CD14-positive monocyte (primary cell): ENCODE measurements around the gene ALDH1L2. TPM values are rescaled to one million over a fixed set of nuclear protein-coding genes. Genes with fewer than 3 reads are reported as not detected.

Source experiments
- DNase-seq, 3 donors: peaks; one replicate each; pipeline ENCODE4 v3.0.0-alpha.2; 2011 to 2022
- H2AFZ ChIP-seq: 2 replicates; pipeline ENCODE4 v1.6.0; 2012; ENCODE audit warnings: mild to moderate bottlenecking, low read depth, low read length, inconsistent platforms; ENCODE audit not compliant: insufficient read depth, poor library complexity, severe bottlenecking
- H3K27ac ChIP-seq, 2 donors: 1 replicate in 1 of 2; 2 replicates in 1 of 2; pipeline ENCODE4 v1.5.1; 2012 to 2013; ENCODE audit warnings: low read length in 2 of 2, control low read depth in 1 of 2, inconsistent platforms in 1 of 2, low read depth in 1 of 2, mild to moderate bottlenecking in 1 of 2
- H3K27me3 ChIP-seq, 2 donors: one replicate each; pipeline versions ENCODE4 v1.6.0 to v1.6.1; 2011 to 2013; ENCODE audit warnings: low read length in 2 of 2; ENCODE audit not compliant: control insufficient read depth in 2 of 2, insufficient read depth in 2 of 2
- H3K36me3 ChIP-seq, 2 donors: replicated peaks in 1 of 2; 1 replicate in 1 of 2; 2 replicates in 1 of 2; pipeline versions ENCODE4 v1.5.1 to v1.6.1; 2012 to 2013; ENCODE audit warnings: low read length in 2 of 2, control low read depth in 1 of 2, inconsistent platforms in 1 of 2, mild to moderate bottlenecking in 1 of 2; ENCODE audit not compliant: insufficient read depth in 2 of 2, control insufficient read depth in 1 of 2
- H3K4me1 ChIP-seq, 2 donors: 1 replicate in 1 of 2; 2 replicates in 1 of 2; pipeline versions ENCODE4 v1.5.1 to v1.6.1; 2012 to 2013; ENCODE audit warnings: low read length in 2 of 2, control low read depth in 1 of 2, inconsistent platforms in 1 of 2, mild to moderate bottlenecking in 1 of 2, moderate library complexity in 1 of 2; ENCODE audit not compliant: insufficient read depth in 2 of 2, control insufficient read depth in 1 of 2
- H3K4me2 ChIP-seq: replicated peaks from 2 replicates; pipeline ENCODE3; 2012; ENCODE audit warnings: low read length, moderate library complexity, mild to moderate bottlenecking; ENCODE audit not compliant: poor library complexity, severe bottlenecking; ENCODE audit errors: extremely low read depth
- H3K4me3 ChIP-seq, 3 experiments: fragments of 200-600 bp in 1 of 3; sonication (generic) in 1 of 3; replicated peaks in 1 of 3; 1 replicate in 2 of 3; 2 replicates in 1 of 3; pipeline ENCODE4 v1.5.1; 2011 to 2013; ENCODE audit warnings: low read length in 3 of 3, mild to moderate bottlenecking in 3 of 3, control low read depth in 2 of 3, low read depth in 2 of 3, inconsistent platforms in 1 of 3, moderate library complexity in 1 of 3
- H3K79me2 ChIP-seq: 2 replicates; pipeline ENCODE4 v1.6.0; 2012; ENCODE audit warnings: mild to moderate bottlenecking, control low read depth, inconsistent platforms, low read length, moderate library complexity; ENCODE audit not compliant: insufficient read depth
- H3K9ac ChIP-seq: 2 replicates; pipeline ENCODE4 v1.6.0; 2017; ENCODE audit warnings: low read length, mild to moderate bottlenecking; ENCODE audit not compliant: insufficient read depth, poor library complexity, severe bottlenecking
- H3K9me3 ChIP-seq, 2 donors: replicated peaks in 1 of 2; 1 replicate in 1 of 2; 2 replicates in 1 of 2; pipeline versions ENCODE4 v1.5.1 to v1.6.1; 2012 to 2013; ENCODE audit warnings: low read length in 2 of 2, control low read depth in 1 of 2; ENCODE audit not compliant: control insufficient read depth in 1 of 2, insufficient read depth in 1 of 2
- H4K20me1 ChIP-seq: 2 replicates; pipeline ENCODE4 v1.6.0; 2012; ENCODE audit warnings: mild to moderate bottlenecking, low read length, control low read depth, moderate library complexity; ENCODE audit not compliant: insufficient read depth
- H3K27ac Mint-ChIP-seq, 7 donors: one replicate each; pipeline ENCODE4 v1.8.0; 2020; ENCODE audit warnings: mild to moderate bottlenecking in 7 of 7, mixed read lengths in 7 of 7, moderate library complexity in 6 of 7, inconsistent platforms in 2 of 7
- H3K27me3 Mint-ChIP-seq, 3 donors: one replicate each; pipeline ENCODE4 v1.8.0; 2021 to 2022; ENCODE audit warnings: low read depth in 3 of 3, mild to moderate bottlenecking in 3 of 3, mixed read lengths in 3 of 3, moderate library complexity in 3 of 3, inconsistent platforms in 1 of 3
- H3K36me3 Mint-ChIP-seq, 2 donors: one replicate each; pipeline ENCODE4 v1.8.0; 2020; ENCODE audit warnings: mixed read lengths in 2 of 2, inconsistent platforms in 1 of 2, mild to moderate bottlenecking in 1 of 2
- H3K4me1 Mint-ChIP-seq: one replicate; pipeline ENCODE4 v1.8.0; 2020; ENCODE audit warnings: mild to moderate bottlenecking, mixed read lengths
- H3K4me3 Mint-ChIP-seq, 2 donors: one replicate each; pipeline ENCODE4 v1.8.0; 2020; ENCODE audit warnings: mild to moderate bottlenecking in 2 of 2, mixed read lengths in 2 of 2, moderate library complexity in 1 of 2
- H3K9me3 Mint-ChIP-seq, 7 donors: one replicate each; pipeline ENCODE4 v1.8.0; 2020 to 2022; ENCODE audit warnings: mixed read lengths in 7 of 7, mild to moderate bottlenecking in 6 of 7, moderate library complexity in 6 of 7, inconsistent platforms in 2 of 7
- CTCF ChIP-seq: fragments of 200-600 bp; IDR thresholded peaks from one replicate; pipeline ENCODE4 v1.8.0; 2022; ENCODE audit warnings: antibody characterized with exemption, mild to moderate bottlenecking
- WGBS: methylation state at CpG from one replicate; pipeline ENCODE4 v1.1.5; 2013; ENCODE audit warnings: missing lambda C conversion rate; ENCODE audit not compliant: insufficient coverage; 5-methylcytosine and 5-hydroxymethylcytosine counted together
- intact Hi-C, 2 donors: fragments of 100-400 bp; cut with micrococcal nuclease; formaldehyde crosslinking; loops; one replicate each; pipeline versions ENCODE4 v1.15.0 to v1.15.1; 2023
- polyA plus RNA-seq, 3 donors: library from polyadenylated mRNA; depleted of rRNA in 1 of 3; unstranded in 2 of 3; stranded (reverse) in 1 of 3; fragments of 300-500 nt in 2 of 3; fragments of >200 nt in 1 of 3; fragmentation: Illumina TruSeq in 2 of 3; gene quantifications; 1 replicate in 2 of 3; 2 replicates in 1 of 3; pipeline ENCODE4 v1.2.3, GENCODE V29; 2012 to 2021

ALDH1L2 gene
- polyA plus RNA-seq, 3 donors, result 0.03 to 0.20 TPM; not detected in 1

- intact Hi-C loops, result no loop called here
These were observed 113.0 kb downstream of the ALDH1L2 start for GRCh38 chr12:104971306-104971705.

More at GRCh38 chr12:104971306-104971705, 113.0 kb downstream of the ALDH1L2 start:
- Histone ChIP-seq H3K4me2 (no peak overlapping the region), H3K27ac (no peak overlapping the region), H3K4me3 (no peak overlapping the region), H3K27me3 (no peaks in the 10 kb centered on the region), H3K36me3 (no peaks in the 10 kb centered on the region), H3K4me1 (peaks cover 21 to 23% of the 10 kb centered on the region in 2 donors), H3K9ac (no peak overlapping the region), H3K9me3 (no peaks in the 10 kb centered on the region), H3K79me2 (no peaks in the 10 kb centered on the region), H2AFZ (no peak overlapping the region), H4K20me1 (no peaks in the 10 kb centered on the region)
- 8% methylated on average over 2 of the region's 5 CpGs for WGBS
- H3K27me3 Mint-ChIP-seq, result peaks cover 0 to 4% (median 0%) of the 10 kb centered on the region in 3 donors
- peaks cover 0 to 3% (median 0%) of the 10 kb centered on the region in 7 donors for H3K9me3 Mint-ChIP-seq
- TF ChIP-seq CTCF, result no peak
- H3K36me3 Mint-ChIP-seq, result no peaks in the 10 kb centered on the region
- peaks cover 27% of the 10 kb centered on the region for H3K4me1 Mint-ChIP-seq
- no peak for DNase-seq
- H3K4me3 Mint-ChIP-seq, result no peak overlapping the region
- peak overlapping the region in 1 of 7 donors; percentile 11 for H3K27ac Mint-ChIP-seq

Other genes with a start within 250 kb of the ALDH1L2 start
- gene SLC41A2, start 126.2 kb downstream of the ALDH1L2 start, polyA plus RNA-seq, result under 1 TPM in 2 of 3 donors, not detected in 1; 0.08 to 0.27 TPM
- gene NOPCHAP1, start 98.1 kb downstream of the ALDH1L2 start, polyA plus RNA-seq, result 10 to 100 TPM in 2 of 3 donors, 1 to 10 TPM in 1; 2.6 to 14.0 (median 12.0) TPM
- 10 to 100 TPM; 62.6 to 95.3 (median 69.0) TPM for gene WASHC4, start 23.3 kb upstream of the ALDH1L2 start, polyA plus RNA-seq
- gene APPL2, start 151.7 kb upstream of the ALDH1L2 start, polyA plus RNA-seq, result 10 to 100 TPM in 1 of 3 donors, 1 to 10 TPM in 2; 6.4 to 19.8 (median 9.0) TPM
- gene C12orf75, start 246.2 kb upstream of the ALDH1L2 start, polyA plus RNA-seq, result under 1 TPM; 0.45 to 0.73 (median 0.73) TPM